ENCODE measurements around the gene HIKESHI. TPM values are rescaled to one million over a fixed set of nuclear protein-coding genes. Genes with fewer than 3 reads are reported as not detected.

HIKESHI gene
- 10 to 100 TPM in 3 of 4 donors, 1 to 10 TPM in 1; 2.2 to 18.7 (median 14.8) TPM for total RNA-seq

- in situ Hi-C loops (cut with MboI; ENCODE audit: low pct_ligation_motif_present in 1 of 4, low pct_unique_long_range_greater_than_20kb in 1 of 4, low sequenced_read_pairs in 3 of 4) (no loop called here), intact Hi-C loops (cut with DNase I; ENCODE audit: low total_unique reads) (no loop called here)
- H3K27me3 ChIP-seq, result no peaks in the 10 kb centered on the region
- H3K4me1 ChIP-seq, result peaks cover 0 to 14% (median 9%) of the 10 kb centered on the region in 4 donors
- no peaks in the 10 kb centered on the region for H3K9me3 ChIP-seq
- H3K27ac ChIP-seq, result peak within 1 kb of the TSS; percentile 86 to 92 (median 87)
- DNase-seq, result peak; percentile 100
- TF ChIP-seq, protein P1, sequence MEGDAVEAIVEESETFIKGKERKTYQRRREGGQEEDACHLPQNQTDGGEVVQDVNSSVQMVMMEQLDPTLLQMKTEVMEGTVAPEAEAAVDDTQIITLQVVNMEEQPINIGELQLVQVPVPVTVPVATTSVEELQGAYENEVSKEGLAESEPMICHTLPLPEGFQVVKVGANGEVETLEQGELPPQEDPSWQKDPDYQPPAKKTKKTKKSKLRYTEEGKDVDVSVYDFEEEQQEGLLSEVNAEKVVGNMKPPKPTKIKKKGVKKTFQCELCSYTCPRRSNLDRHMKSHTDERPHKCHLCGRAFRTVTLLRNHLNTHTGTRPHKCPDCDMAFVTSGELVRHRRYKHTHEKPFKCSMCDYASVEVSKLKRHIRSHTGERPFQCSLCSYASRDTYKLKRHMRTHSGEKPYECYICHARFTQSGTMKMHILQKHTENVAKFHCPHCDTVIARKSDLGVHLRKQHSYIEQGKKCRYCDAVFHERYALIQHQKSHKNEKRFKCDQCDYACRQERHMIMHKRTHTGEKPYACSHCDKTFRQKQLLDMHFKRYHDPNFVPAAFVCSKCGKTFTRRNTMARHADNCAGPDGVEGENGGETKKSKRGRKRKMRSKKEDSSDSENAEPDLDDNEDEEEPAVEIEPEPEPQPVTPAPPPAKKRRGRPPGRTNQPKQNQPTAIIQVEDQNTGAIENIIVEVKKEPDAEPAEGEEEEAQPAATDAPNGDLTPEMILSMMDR (IDR thresholded peaks at IDR 0.05), result no peak
- TF ChIP-seq POLR2AphosphoS5 (IDR thresholded peaks at IDR 0.05), result peak in 2 of 3 donors; percentile 75 to 84
- peak; percentile 64 for TF ChIP-seq POLR2A (IDR thresholded peaks at IDR 0.05)
- H3K36me3 ChIP-seq, result no peaks in the 10 kb centered on the region
- 0 to 1% methylated on average over 3 to 20 of the region's 30 CpGs for WGBS, 2 donors (ENCODE audit: low coverage in 1 of 2)
- peak within 1 kb of the TSS; percentile 65 to 96 (median 83) for H3K4me3 ChIP-seq
Observed at GRCh38 chr11:86302092-86302793, at the start of gene HIKESHI. Gene HIKESHI (plus strand): TSS chr11:86302240. CDS start chr11:86302449, 209 bp downstream.

DNA sequence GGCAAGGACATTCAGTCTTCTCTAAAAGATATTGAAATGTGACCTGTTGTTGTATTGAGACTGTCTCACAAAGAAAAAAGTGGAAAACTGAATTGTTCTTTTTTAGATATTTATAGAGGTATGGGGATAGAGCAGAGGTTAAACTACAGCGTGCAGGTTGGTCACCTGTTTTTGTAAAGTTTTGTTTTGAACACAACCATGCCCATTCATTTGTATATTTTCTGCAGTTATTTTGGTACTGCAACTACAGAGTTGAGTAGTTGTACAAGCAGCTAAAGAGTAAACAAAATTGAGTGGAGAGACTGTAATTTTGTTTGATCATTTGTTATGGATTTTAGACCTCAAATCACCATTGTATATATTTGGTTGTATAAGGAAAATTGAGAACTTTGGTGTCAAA, 46.1 kb upstream of the HIKESHI start:
- no peaks in the 10 kb centered on the region for H3K9me3 ChIP-seq
- intact Hi-C loops (cut with DNase I; ENCODE audit: low total_unique reads) (no loop called here), in situ Hi-C loops (cut with MboI; ENCODE audit: low pct_ligation_motif_present in 1 of 4, low pct_unique_long_range_greater_than_20kb in 1 of 4, low sequenced_read_pairs in 3 of 4) (no loop called here)
- WGBS, 2 donors (ENCODE audit: low coverage in 1 of 2), result 69 to 79% methylated on average over 1 of the region's 1 CpG
- no peak overlapping the region for H3K4me3 ChIP-seq
- peaks cover 0 to 17% (median 8%) of the 10 kb centered on the region in 4 donors for H3K36me3 ChIP-seq
- no peaks in the 10 kb centered on the region for H3K27me3 ChIP-seq
- H3K27ac ChIP-seq, result no peak overlapping the region
- peaks cover 0 to 11% (median 5%) of the 10 kb centered on the region in 4 donors for H3K4me1 ChIP-seq
- DNase-seq, result no peak
- TF ChIP-seq POLR2A (IDR thresholded peaks at IDR 0.05) (no peak), EP300 (IDR thresholded peaks at IDR 0.05; ENCODE audit: low read depth) (no peak), POLR2AphosphoS5 (IDR thresholded peaks at IDR 0.05) (no peak)
- TF ChIP-seq, protein P1 (IDR thresholded peaks at IDR 0.05), result no peak

DNA sequence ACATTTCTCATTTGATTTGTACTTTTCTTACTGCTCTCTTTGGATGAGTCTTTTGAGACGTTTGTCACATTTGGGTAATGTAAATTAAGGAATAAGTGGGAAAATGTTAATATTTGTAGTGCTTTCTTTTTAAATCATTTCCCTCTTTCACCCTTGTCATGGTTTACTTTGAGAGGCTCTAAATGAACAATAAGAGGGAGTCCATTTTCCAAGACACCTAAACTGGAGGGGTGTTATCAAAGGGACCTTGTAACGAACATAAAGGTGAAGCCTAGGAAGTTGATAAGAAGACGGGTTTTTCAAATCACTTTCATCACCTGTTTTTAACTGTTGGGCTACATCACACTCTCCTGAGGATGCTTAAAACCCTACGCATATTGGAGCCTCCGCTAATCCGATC, 45.4 kb upstream of the HIKESHI start:
- H3K4me1 ChIP-seq, result peaks cover 0 to 11% (median 3%) of the 10 kb centered on the region in 4 donors
- in situ Hi-C loops (cut with MboI; ENCODE audit: low pct_ligation_motif_present in 1 of 4, low pct_unique_long_range_greater_than_20kb in 1 of 4, low sequenced_read_pairs in 3 of 4), result no loop called here
- no peak for DNase-seq
- H3K4me3 ChIP-seq, result no peak overlapping the region
- no peaks in the 10 kb centered on the region for H3K27me3 ChIP-seq
- H3K27ac ChIP-seq, result no peak overlapping the region
- WGBS, 2 donors (ENCODE audit: low coverage in 1 of 2), result 67 to 85% methylated on average over 6 of the region's 6 CpGs
- H3K9me3 ChIP-seq, result no peaks in the 10 kb centered on the region
- TF ChIP-seq, protein P1 (IDR thresholded peaks at IDR 0.05), result no peak
- TF ChIP-seq EP300 (IDR thresholded peaks at IDR 0.05; ENCODE audit: low read depth) (no peak), POLR2A (IDR thresholded peaks at IDR 0.05) (no peak), POLR2AphosphoS5 (IDR thresholded peaks at IDR 0.05) (no peak)
- H3K36me3 ChIP-seq, result peaks cover 0 to 20% (median 8%) of the 10 kb centered on the region in 4 donors
- intact Hi-C loops (cut with DNase I; ENCODE audit: low total_unique reads), result no loop called here

DNA sequence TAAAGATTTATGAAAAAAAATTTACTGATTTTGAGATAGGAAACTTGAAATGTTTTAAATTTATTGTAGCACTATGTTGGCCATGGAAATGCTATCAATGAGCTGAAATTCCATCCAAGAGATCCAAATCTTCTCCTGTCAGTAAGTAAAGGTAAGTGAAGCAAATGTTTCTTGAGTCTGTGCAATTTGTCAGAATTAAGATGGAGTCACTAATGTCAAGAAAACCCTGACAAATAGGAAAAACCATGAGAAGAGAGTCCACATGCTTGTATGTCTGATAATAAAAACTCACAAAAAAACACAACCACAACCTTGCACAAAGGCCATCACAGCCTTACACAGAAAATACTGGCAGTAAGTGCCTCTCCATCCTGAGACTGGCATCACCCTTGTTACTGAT, 44.6 kb upstream of the HIKESHI start:
- Histone ChIP-seq H3K27ac (no peak overlapping the region), H3K27me3 (no peaks in the 10 kb centered on the region), H3K4me3 (no peak overlapping the region), H3K36me3 (peaks cover 0 to 20% (median 10%) of the 10 kb centered on the region in 4 donors), H3K9me3 (no peaks in the 10 kb centered on the region), H3K4me1 (peaks cover 0 to 11% (median 2%) of the 10 kb centered on the region in 4 donors)
- in situ Hi-C loops (cut with MboI; ENCODE audit: low pct_ligation_motif_present in 1 of 4, low pct_unique_long_range_greater_than_20kb in 1 of 4, low sequenced_read_pairs in 3 of 4) (no loop called here), intact Hi-C loops (cut with DNase I; ENCODE audit: low total_unique reads) (no loop called here)
- TF ChIP-seq, protein P1 (IDR thresholded peaks at IDR 0.05), result no peak
- TF ChIP-seq POLR2AphosphoS5 (IDR thresholded peaks at IDR 0.05) (no peak), POLR2A (IDR thresholded peaks at IDR 0.05) (no peak), EP300 (IDR thresholded peaks at IDR 0.05; ENCODE audit: low read depth) (no peak)
- no peak for DNase-seq

Data from transverse colon (tissue), 4 donors.